Transverse colon (tissue), 3 donors: ENCODE results near the gene SMDT1.

Source experiments
- POLR2A ChIP-seq: fragments of 450-650 bp; IDR thresholded peaks from one replicate; pipeline ENCODE4 v1.6.1; 2016; ENCODE audit warnings: antibody characterized with exemption, mild to moderate bottlenecking, moderate library complexity
- TF ChIP-seq, protein P1 (sequence below), 5 experiments: fragments of 200-600 bp in 3 of 5; fragments of 450-650 bp in 2 of 5; sonication (generic) in 3 of 5; IDR thresholded peaks; 1 replicate in 2 of 5; 2 replicates in 3 of 5; pipeline ENCODE4 v1.5.1; 2016 to 2017; ENCODE audit warnings: antibody characterized with exemption in 5 of 5, inconsistent platforms in 3 of 5, mild to moderate bottlenecking in 2 of 5, moderate library complexity in 1 of 5

- TF ChIP-seq, protein P1, sequence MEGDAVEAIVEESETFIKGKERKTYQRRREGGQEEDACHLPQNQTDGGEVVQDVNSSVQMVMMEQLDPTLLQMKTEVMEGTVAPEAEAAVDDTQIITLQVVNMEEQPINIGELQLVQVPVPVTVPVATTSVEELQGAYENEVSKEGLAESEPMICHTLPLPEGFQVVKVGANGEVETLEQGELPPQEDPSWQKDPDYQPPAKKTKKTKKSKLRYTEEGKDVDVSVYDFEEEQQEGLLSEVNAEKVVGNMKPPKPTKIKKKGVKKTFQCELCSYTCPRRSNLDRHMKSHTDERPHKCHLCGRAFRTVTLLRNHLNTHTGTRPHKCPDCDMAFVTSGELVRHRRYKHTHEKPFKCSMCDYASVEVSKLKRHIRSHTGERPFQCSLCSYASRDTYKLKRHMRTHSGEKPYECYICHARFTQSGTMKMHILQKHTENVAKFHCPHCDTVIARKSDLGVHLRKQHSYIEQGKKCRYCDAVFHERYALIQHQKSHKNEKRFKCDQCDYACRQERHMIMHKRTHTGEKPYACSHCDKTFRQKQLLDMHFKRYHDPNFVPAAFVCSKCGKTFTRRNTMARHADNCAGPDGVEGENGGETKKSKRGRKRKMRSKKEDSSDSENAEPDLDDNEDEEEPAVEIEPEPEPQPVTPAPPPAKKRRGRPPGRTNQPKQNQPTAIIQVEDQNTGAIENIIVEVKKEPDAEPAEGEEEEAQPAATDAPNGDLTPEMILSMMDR (IDR thresholded peaks at IDR 0.05) = no peak
- TF ChIP-seq POLR2A = no peak
Measured at GRCh38 chr22:42035256-42035655, 44.2 kb upstream of the SMDT1 start.
